Stimulated activated memory B cell treated with anti-CD40 and anti-IgM and Interleukin-4, amounts not matched to agents 10 μg/mL and 1 μg/mL and 100 μg/mL, for 72 hours (primary cell): ENCODE data around the gene TUBA4A.
A peak's percentile ranks its signal among the peaks of the same experiment; 100 is the strongest.
"Not testable (repeated sequence)": the region's sequence is repeated elsewhere in the genome, so short reads cannot be mapped to it uniquely, and the experiment has no call there.

ENCODE experiments used
- ATAC-seq: fragments of 150-1000 bp; cut with Tn5 transposase; 2 replicates; pipeline ENCODE4 v1.10.0; 2021
- H3K27ac Mint-ChIP-seq: one replicate; pipeline ENCODE4 v1.8.0; 2022; ENCODE audit warnings: mild to moderate bottlenecking, mixed read lengths
- H3K27me3 Mint-ChIP-seq: one replicate; pipeline ENCODE4 v1.8.0; 2022; ENCODE audit warnings: mixed read lengths
- H3K36me3 Mint-ChIP-seq: one replicate; pipeline ENCODE4 v1.8.0; 2022; ENCODE audit warnings: mixed read lengths
- H3K4me1 Mint-ChIP-seq: one replicate; pipeline ENCODE4 v1.8.0; 2022; ENCODE audit warnings: mixed read lengths
- H3K4me3 Mint-ChIP-seq: one replicate; pipeline ENCODE4 v1.8.0; 2022; ENCODE audit warnings: mild to moderate bottlenecking, moderate library complexity, mixed read lengths
- H3K9me3 Mint-ChIP-seq: one replicate; pipeline ENCODE4 v1.8.0; 2022; ENCODE audit warnings: mixed read lengths

TUBA4A gene

GRCh38 chr2:219261024-219261855, 7.5 kb upstream of the TUBA4A start:
- H3K36me3 Mint-ChIP-seq = peaks cover 7% of the 10 kb centered on the region
- no peak overlapping the region for H3K4me3 Mint-ChIP-seq
- no peaks in the 10 kb centered on the region for H3K27me3 Mint-ChIP-seq
- H3K27ac Mint-ChIP-seq = no peak overlapping the region
- H3K9me3 Mint-ChIP-seq = no peaks in the 10 kb centered on the region
- H3K4me1 Mint-ChIP-seq = no peaks in the 10 kb centered on the region
- no peak for ATAC-seq

GRCh38 chr2:219258942-219259341, 5.2 kb upstream of the TUBA4A start:
- H3K4me1 Mint-ChIP-seq, H3K27me3 Mint-ChIP-seq, H3K9me3 Mint-ChIP-seq, H3K27ac Mint-ChIP-seq, ATAC-seq, H3K4me3 Mint-ChIP-seq, H3K36me3 Mint-ChIP-seq: not testable (repeated sequence)

- peak; percentile 60 for ATAC-seq
- Mint-ChIP-seq H3K27ac (peak overlapping the region; percentile 91), H3K9me3 (no peaks in the 10 kb centered on the region), H3K4me1 (peaks cover 35% of the 10 kb centered on the region), H3K27me3 (no peaks in the 10 kb centered on the region), H3K4me3 (peak overlapping the region; percentile 77), H3K36me3 (peaks cover 40% of the 10 kb centered on the region)
Measured at GRCh38 chr2:219254590-219255201, 978 bp upstream of the TUBA4A start.

- no peaks in the 10 kb centered on the region for H3K27me3 Mint-ChIP-seq
- no peaks in the 10 kb centered on the region for H3K9me3 Mint-ChIP-seq
- peak within 1 kb of the TSS; percentile 91 for H3K27ac Mint-ChIP-seq
- peaks cover 51% of the 10 kb centered on the region for H3K36me3 Mint-ChIP-seq
- peak within 1 kb of the TSS; percentile 77 for H3K4me3 Mint-ChIP-seq
- peak; percentile 40 for ATAC-seq
- H3K4me1 Mint-ChIP-seq = peaks cover 51% of the 10 kb centered on the region
Measured at GRCh38 chr2:219252900-219253752, 592 bp downstream of the TUBA4A start, which contains the start of gene TUBA4B. TSS of gene TUBA4B (plus strand) at chr2:219253243. CDS start at chr2:219253408, 165 bp downstream.

- H3K27me3 Mint-ChIP-seq = no peaks in the 10 kb centered on the region
- H3K4me3 Mint-ChIP-seq = peak overlapping the region; percentile 77
- H3K4me1 Mint-ChIP-seq = peaks cover 57% of the 10 kb centered on the region
- peak overlapping the region; percentile 91 for H3K27ac Mint-ChIP-seq
- peaks cover 54% of the 10 kb centered on the region for H3K36me3 Mint-ChIP-seq
- H3K9me3 Mint-ChIP-seq = no peaks in the 10 kb centered on the region
- no peak for ATAC-seq
Measured at GRCh38 chr2:219252570-219252899, 1.2 kb downstream of the TUBA4A start.

- no peak for ATAC-seq
- Mint-ChIP-seq H3K36me3 (peaks cover 54% of the 10 kb centered on the region), H3K27ac (peak overlapping the region; percentile 91), H3K27me3 (no peaks in the 10 kb centered on the region), H3K9me3 (no peaks in the 10 kb centered on the region), H3K4me3 (peak overlapping the region; percentile 77), H3K4me1 (peaks cover 61% of the 10 kb centered on the region)
Measured at GRCh38 chr2:219252084-219252483, 1.6 kb downstream of the TUBA4A start.

- Mint-ChIP-seq H3K9me3 (no peaks in the 10 kb centered on the region), H3K27ac (peak overlapping the region; percentile 91), H3K36me3 (peaks cover 54% of the 10 kb centered on the region), H3K4me3 (peak overlapping the region; percentile 77), H3K4me1 (peaks cover 66% of the 10 kb centered on the region), H3K27me3 (no peaks in the 10 kb centered on the region)
- no peak for ATAC-seq
Measured at GRCh38 chr2:219251656-219252055, 2.1 kb downstream of the TUBA4A start.

GRCh38 chr2:219250049-219250781, 3.5 kb downstream of the TUBA4A start:
- no peaks in the 10 kb centered on the region for H3K27me3 Mint-ChIP-seq
- H3K4me1 Mint-ChIP-seq = peaks cover 75% of the 10 kb centered on the region
- ATAC-seq = no peak
- peak overlapping the region; percentile 77 for H3K4me3 Mint-ChIP-seq
- H3K36me3 Mint-ChIP-seq = peaks cover 54% of the 10 kb centered on the region
- H3K27ac Mint-ChIP-seq = peak overlapping the region; percentile 89
- no peaks in the 10 kb centered on the region for H3K9me3 Mint-ChIP-seq

- Mint-ChIP-seq H3K9me3 (no peaks in the 10 kb centered on the region), H3K36me3 (peaks cover 54% of the 10 kb centered on the region), H3K4me3 (peak overlapping the region; percentile 77), H3K27me3 (no peaks in the 10 kb centered on the region), H3K27ac (peak overlapping the region; percentile 89), H3K4me1 (peaks cover 75% of the 10 kb centered on the region)
- peak; percentile 31 for ATAC-seq
Measured at GRCh38 chr2:219249203-219249980, 4.3 kb downstream of the TUBA4A start.

GRCh38 chr2:219248845-219249202, 4.9 kb downstream of the TUBA4A start:
- Mint-ChIP-seq H3K36me3 (peaks cover 54% of the 10 kb centered on the region), H3K27me3 (no peaks in the 10 kb centered on the region), H3K9me3 (no peaks in the 10 kb centered on the region), H3K4me1 (peaks cover 75% of the 10 kb centered on the region), H3K27ac (peak overlapping the region; percentile 89), H3K4me3 (peak overlapping the region; percentile 77)
- ATAC-seq = no peak

GRCh38 chr2:219247678-219248642, 5.8 kb downstream of the TUBA4A start:
- peak overlapping the region; percentile 58 for H3K4me3 Mint-ChIP-seq
- peaks cover 49% of the 10 kb centered on the region for H3K36me3 Mint-ChIP-seq

GRCh38 chr2:219246559-219246958, 7.2 kb downstream of the TUBA4A start:
- peak overlapping the region; percentile 58 for H3K4me3 Mint-ChIP-seq
- H3K36me3 Mint-ChIP-seq = peaks cover 38% of the 10 kb centered on the region
- H3K27ac Mint-ChIP-seq = peak overlapping the region; percentile 89
- H3K4me1 Mint-ChIP-seq = peaks cover 58% of the 10 kb centered on the region
- H3K27me3 Mint-ChIP-seq = no peaks in the 10 kb centered on the region
- ATAC-seq = no peak
- no peaks in the 10 kb centered on the region for H3K9me3 Mint-ChIP-seq

More at GRCh38 chr2:219247678-219248642, 5.8 kb downstream of the TUBA4A start:
- H3K27ac Mint-ChIP-seq = peak overlapping the region; percentile 89
- no peaks in the 10 kb centered on the region for H3K27me3 Mint-ChIP-seq
- peaks cover 72% of the 10 kb centered on the region for H3K4me1 Mint-ChIP-seq
- no peaks in the 10 kb centered on the region for H3K9me3 Mint-ChIP-seq
- peak; percentile 68 for ATAC-seq

- no peak for ATAC-seq
- H3K27me3 Mint-ChIP-seq = no peaks in the 10 kb centered on the region
- no peaks in the 10 kb centered on the region for H3K9me3 Mint-ChIP-seq
- peaks cover 31% of the 10 kb centered on the region for H3K36me3 Mint-ChIP-seq
- H3K4me3 Mint-ChIP-seq = peak overlapping the region; percentile 90
- H3K27ac Mint-ChIP-seq = peak overlapping the region; percentile 89
- H3K4me1 Mint-ChIP-seq = peaks cover 51% of the 10 kb centered on the region
Measured at GRCh38 chr2:219245899-219246230, 7.9 kb downstream of the TUBA4A start.
